ENCODE data around the gene OPALIN. TPM values are rescaled to one million over a fixed set of nuclear protein-coding genes. Genes with fewer than 3 reads are reported as not detected.

OPALIN gene
- total RNA-seq, 3 donors from 2014 or later, result not detected

- H3K4me1 ChIP-seq (ENCODE audit: low read depth), result no peaks in the 10 kb centered on the region
- no peak for DNase-seq
- no peak for ATAC-seq
- H3K4me3 ChIP-seq, result no peak overlapping the region
- H3K36me3 ChIP-seq (ENCODE audit: low read depth), result no peaks in the 10 kb centered on the region
- no peaks in the 10 kb centered on the region for H3K9me3 ChIP-seq
- TF ChIP-seq CTCF (IDR thresholded peaks at IDR 0.05), result no peak
- intact Hi-C loops (cut with DNase I, micrococcal nuclease), result no loop called here
These were observed 53.8 kb downstream of the OPALIN start for GRCh38 chr10:96305019-96305418.

GRCh38 chr10:96304230-96304629 is 54.6 kb downstream of the OPALIN start, which contains the start of gene DNTT:
Gene DNTT, plus strand, starts transcription at chr10:96304434. Its CDS starts 64 bp downstream, at chr10:96304498.
- ATAC-seq, result no peak
- TF ChIP-seq CTCF (IDR thresholded peaks at IDR 0.05), result no peak
- H3K9me3 ChIP-seq, result no peaks in the 10 kb centered on the region
- no peaks in the 10 kb centered on the region for H3K36me3 ChIP-seq (ENCODE audit: low read depth)
- no peaks in the 10 kb centered on the region for H3K4me1 ChIP-seq (ENCODE audit: low read depth)
- DNase-seq, result no peak
- intact Hi-C loops (cut with DNase I, micrococcal nuclease), result no loop called here
- no peak within 1 kb of the TSS for H3K4me3 ChIP-seq

- no peaks in the 10 kb centered on the region for H3K4me1 ChIP-seq (ENCODE audit: low read depth)
- intact Hi-C loops (cut with DNase I, micrococcal nuclease), result no loop called here
- no peak overlapping the region for H3K4me3 ChIP-seq
- H3K36me3 ChIP-seq (ENCODE audit: low read depth), result no peaks in the 10 kb centered on the region
- ATAC-seq (no peak), DNase-seq (no peak)
- TF ChIP-seq CTCF (IDR thresholded peaks at IDR 0.05), result no peak
- H3K9me3 ChIP-seq, result no peaks in the 10 kb centered on the region
These were observed 57.2 kb downstream of the OPALIN start for GRCh38 chr10:96301616-96302015.

DNA sequence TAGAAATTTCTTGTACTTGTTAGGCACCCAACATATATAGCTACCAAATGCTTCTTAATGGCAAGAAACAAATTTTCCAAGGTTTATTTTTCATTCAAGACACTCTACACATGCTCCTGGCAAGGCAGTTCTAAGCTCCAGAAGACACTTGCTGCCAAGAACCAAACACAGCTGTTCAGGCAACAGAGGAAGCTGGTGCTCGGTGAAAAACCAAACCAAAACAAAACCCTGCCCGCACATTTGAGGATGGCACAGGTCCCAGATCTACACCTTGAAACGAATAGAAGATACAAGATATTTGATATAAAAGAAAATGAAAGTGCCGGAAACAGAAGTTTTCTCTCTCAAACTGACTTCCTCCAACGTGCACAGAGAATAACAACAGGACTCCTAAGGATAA is 59.4 kb downstream of the OPALIN start:
- ATAC-seq, result no peak
- intact Hi-C loops (cut with DNase I, micrococcal nuclease), result no loop called here
- Histone ChIP-seq H3K4me1 (ENCODE audit: low read depth) (no peaks in the 10 kb centered on the region), H3K4me3 (no peak overlapping the region), H3K9me3 (no peaks in the 10 kb centered on the region), H3K36me3 (ENCODE audit: low read depth) (no peaks in the 10 kb centered on the region)
- TF ChIP-seq CTCF (IDR thresholded peaks at IDR 0.05), result no peak
- DNase-seq, result no peak

- no peaks in the 10 kb centered on the region for H3K4me1 ChIP-seq (ENCODE audit: low read depth)
- intact Hi-C loops (cut with DNase I, micrococcal nuclease), result no loop called here
- H3K36me3 ChIP-seq (ENCODE audit: low read depth), result no peaks in the 10 kb centered on the region
- H3K9me3 ChIP-seq, result no peaks in the 10 kb centered on the region
- TF ChIP-seq CTCF (IDR thresholded peaks at IDR 0.05), result no peak
- ATAC-seq, result no peak
- DNase-seq, result no peak
- H3K4me3 ChIP-seq, result no peak overlapping the region
These were observed 60.4 kb downstream of the OPALIN start for GRCh38 chr10:96298362-96298761.

DNA sequence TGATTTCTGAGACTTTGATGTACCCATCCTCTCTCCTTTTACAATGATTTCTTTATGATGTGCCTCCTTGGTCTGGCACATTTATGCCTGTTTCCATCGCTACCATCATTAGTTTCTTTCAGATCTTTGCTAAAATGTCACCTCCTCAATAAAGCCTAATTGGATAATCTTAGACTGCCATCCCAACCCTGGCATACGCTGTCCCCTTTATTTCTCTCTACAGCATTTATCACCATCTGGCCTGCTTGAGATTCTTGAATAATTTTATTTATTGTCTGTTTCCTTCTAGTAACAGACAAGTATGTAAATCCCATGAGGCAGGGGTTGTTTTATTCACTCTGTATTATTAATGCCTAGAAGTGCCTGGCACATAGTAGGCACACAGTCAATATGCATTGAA is 61.3 kb downstream of the OPALIN start:
- Histone ChIP-seq H3K4me1 (ENCODE audit: low read depth) (no peaks in the 10 kb centered on the region), H3K4me3 (no peak overlapping the region), H3K9me3 (no peaks in the 10 kb centered on the region), H3K36me3 (ENCODE audit: low read depth) (no peaks in the 10 kb centered on the region)
- ATAC-seq (no peak), DNase-seq (no peak)
- intact Hi-C loops (cut with DNase I, micrococcal nuclease), result no loop called here
- TF ChIP-seq CTCF (IDR thresholded peaks at IDR 0.05), result no peak

Measured in mucosa of descending colon (tissue), 3 donors.